Urinary bladder (tissue), 4 donors: ENCODE results near the gene STAT4. TPM values are rescaled to one million over a fixed set of nuclear protein-coding genes. Genes with fewer than 3 reads are reported as not detected.

ENCODE experiments used
- DNase-seq: peaks from one replicate; pipeline ENCODE4 v3.0.0-alpha.2; 2015; ENCODE audit errors: extremely low spot score
- H3K27ac ChIP-seq: one replicate; pipeline ENCODE4 v1.5.1; 2013; ENCODE audit warnings: low read depth, mild to moderate bottlenecking, moderate library complexity
- H3K36me3 ChIP-seq: one replicate; pipeline ENCODE4 v1.6.1; 2013; ENCODE audit warnings: mild to moderate bottlenecking, moderate library complexity; ENCODE audit not compliant: insufficient read depth
- H3K4me1 ChIP-seq: one replicate; pipeline ENCODE4 v1.6.1; 2013; ENCODE audit warnings: mild to moderate bottlenecking, moderate library complexity; ENCODE audit not compliant: insufficient read depth
- H3K4me3 ChIP-seq: one replicate; pipeline ENCODE4 v1.5.1; 2013; ENCODE audit warnings: low read depth, low read length
- WGBS: extraction: QIAGEN DNeasy Blood & Tissue Kit; methylation state at CpG from one replicate; pipeline ENCODE4 v1.1.7; 2013; 5-methylcytosine and 5-hydroxymethylcytosine counted together
- polyA plus RNA-seq: library from polyadenylated mRNA; stranded (reverse); fragments of 200-250 nt; gene quantifications from one replicate; pipeline ENCODE4 v1.2.3, GENCODE V29; 2013
- total RNA-seq: library from RNA; depleted of rRNA; stranded (reverse); fragments of >200 nt; gene quantifications from one replicate; pipeline ENCODE4 v1.2.3, GENCODE V29; 2014
- donor health status: healthy with polysubstance abuse.
- donor health status: healthy.

The STAT4 gene
- total and polyA plus RNA-seq, 2 donors, result 0.80 to 7.1 TPM

DNA sequence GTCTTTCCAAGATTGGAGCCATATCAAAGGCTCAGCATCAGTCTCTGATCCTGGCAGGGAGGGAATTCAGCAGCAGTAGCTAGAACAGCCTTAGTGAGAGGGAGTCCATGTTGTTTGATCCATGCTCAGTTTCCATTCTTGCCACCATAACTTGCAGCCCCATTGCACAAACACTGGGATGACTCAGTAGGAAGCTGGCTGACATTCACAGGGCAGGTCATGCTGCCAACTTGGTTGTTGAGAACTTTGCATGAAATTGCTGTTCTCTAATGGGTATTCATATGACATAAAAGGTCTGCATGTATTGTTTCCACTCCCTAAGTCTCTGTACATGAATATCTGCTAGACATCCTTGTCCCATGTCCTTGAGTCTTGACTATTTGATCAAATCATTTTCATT lies 29.9 kb upstream of the STAT4 start:
- no peak for DNase-seq
- Histone ChIP-seq H3K4me3 (no peak overlapping the region), H3K36me3 (no peaks in the 10 kb centered on the region), H3K27ac (no peak overlapping the region), H3K4me1 (no peaks in the 10 kb centered on the region)

- Histone ChIP-seq H3K4me1 (no peaks in the 10 kb centered on the region), H3K4me3 (no peak overlapping the region), H3K27ac (no peak overlapping the region), H3K36me3 (no peaks in the 10 kb centered on the region)
- 97% methylated on average over 2 of the region's 2 CpGs for WGBS
- DNase-seq, result no peak
Measured at GRCh38 chr2:191180276-191180675, 29.5 kb upstream of the STAT4 start.

DNA sequence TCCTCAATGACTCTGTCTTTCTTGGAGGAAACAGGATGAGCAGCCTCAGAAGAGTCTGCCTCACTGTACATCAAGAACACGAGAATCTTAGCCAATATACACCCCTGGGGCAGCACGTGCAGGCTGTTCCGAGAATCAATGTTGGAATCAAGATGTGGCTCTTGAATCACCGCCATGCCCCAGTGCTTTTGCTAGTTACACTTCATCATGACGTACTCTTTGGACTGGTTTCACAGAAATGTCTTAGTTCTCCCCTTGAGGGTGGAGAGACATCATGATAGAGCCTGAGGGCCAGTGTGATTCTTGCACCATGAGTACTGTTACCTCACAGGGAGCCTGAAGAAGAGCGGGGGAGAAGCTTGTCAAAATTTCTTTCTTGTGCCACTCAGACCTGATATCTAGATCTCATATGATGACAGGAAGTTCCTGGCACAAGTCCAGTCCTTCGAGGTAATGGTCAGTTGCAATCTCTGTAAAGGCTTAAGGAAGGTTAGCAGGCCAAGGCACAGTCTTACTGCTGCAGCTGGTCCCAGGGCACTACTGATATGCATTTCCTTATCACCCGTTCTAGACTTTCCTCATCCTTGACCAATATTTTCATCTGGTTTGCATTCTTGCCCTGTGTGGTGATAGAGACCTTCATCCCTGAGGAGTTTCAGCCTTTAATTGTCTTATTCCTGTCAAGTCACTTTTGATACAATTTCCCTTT lies 28.2 kb upstream of the STAT4 start:
- no peak overlapping the region for H3K27ac ChIP-seq
- no peak overlapping the region for H3K4me3 ChIP-seq
- 84% methylated on average over 8 of the region's 8 CpGs for WGBS
- DNase-seq, result no peak
- H3K36me3 ChIP-seq, result no peaks in the 10 kb centered on the region
- H3K4me1 ChIP-seq, result no peaks in the 10 kb centered on the region

GRCh38 chr2:191177751-191178736 lies 27.2 kb upstream of the STAT4 start:
- WGBS, result 93% methylated on average over 2 of the region's 2 CpGs
- Histone ChIP-seq H3K27ac (no peak overlapping the region), H3K4me3 (no peak overlapping the region), H3K36me3 (no peaks in the 10 kb centered on the region), H3K4me1 (no peaks in the 10 kb centered on the region)
- DNase-seq, result no peak

- no peak for DNase-seq
- no peaks in the 10 kb centered on the region for H3K36me3 ChIP-seq
- no peak overlapping the region for H3K4me3 ChIP-seq
- no peaks in the 10 kb centered on the region for H3K4me1 ChIP-seq
- H3K27ac ChIP-seq, result no peak overlapping the region
- WGBS, result 40% methylated on average over 2 of the region's 2 CpGs
Measured at GRCh38 chr2:191176801-191177438, 26.1 kb upstream of the STAT4 start.

DNA sequence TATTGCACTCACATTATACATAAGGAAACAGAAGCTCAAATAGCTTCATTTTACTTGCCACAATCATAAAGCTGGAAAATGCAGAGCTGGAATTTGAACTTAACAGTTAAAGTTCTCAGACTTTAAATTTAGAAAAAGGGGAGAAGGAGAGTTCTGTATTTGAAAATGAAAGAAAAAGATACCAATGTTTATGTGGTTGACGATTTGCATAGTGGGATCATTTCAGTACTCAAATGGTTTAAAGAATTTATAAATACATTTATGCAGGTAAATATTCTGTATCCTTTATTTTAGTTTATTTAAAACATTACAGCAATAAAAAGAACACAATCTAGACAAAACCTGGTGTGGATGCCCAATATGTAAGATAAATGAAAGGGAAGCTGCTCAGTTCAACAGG lies 25.5 kb upstream of the STAT4 start:
- WGBS, result 66% methylated on average over 1 of the region's 1 CpG
- Histone ChIP-seq H3K4me1 (no peaks in the 10 kb centered on the region), H3K36me3 (no peaks in the 10 kb centered on the region), H3K27ac (no peak overlapping the region), H3K4me3 (no peak overlapping the region)
- no peak for DNase-seq

GRCh38 chr2:191174442-191174841 lies 23.6 kb upstream of the STAT4 start:
- H3K36me3 ChIP-seq, result no peaks in the 10 kb centered on the region
- no peak overlapping the region for H3K27ac ChIP-seq
- no peak for DNase-seq
- H3K4me3 ChIP-seq, result no peak overlapping the region
- H3K4me1 ChIP-seq, result no peaks in the 10 kb centered on the region
- WGBS, result 80% methylated on average over 3 of the region's 3 CpGs

DNA sequence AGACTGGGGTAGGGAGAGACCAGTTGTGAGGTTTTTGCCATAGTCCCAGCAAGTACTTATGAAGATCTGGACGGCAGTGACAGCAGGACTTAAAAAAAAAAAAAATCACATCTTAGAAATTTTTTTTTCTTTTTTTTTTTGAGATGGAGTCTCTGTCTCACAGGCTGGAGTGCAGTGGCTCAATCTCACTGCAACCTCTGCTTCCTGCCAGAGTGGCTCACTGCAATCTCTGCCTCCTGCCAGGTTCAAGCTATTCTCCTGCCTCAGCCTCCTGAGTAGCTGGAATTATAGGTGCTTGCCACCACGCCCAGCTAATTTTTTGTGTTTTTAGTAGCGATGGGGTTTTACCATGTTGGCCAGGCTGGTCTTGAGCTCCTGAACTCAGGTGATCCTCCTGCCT lies 22.4 kb upstream of the STAT4 start:
- no peaks in the 10 kb centered on the region for H3K36me3 ChIP-seq
- whole genome bisulfite sequencing, result 91% methylated on average over 3 of the region's 3 CpGs
- H3K4me3 ChIP-seq, result no peak overlapping the region
- DNase-seq, result no peak
- H3K4me1 ChIP-seq, result no peaks in the 10 kb centered on the region
- no peak overlapping the region for H3K27ac ChIP-seq

DNA sequence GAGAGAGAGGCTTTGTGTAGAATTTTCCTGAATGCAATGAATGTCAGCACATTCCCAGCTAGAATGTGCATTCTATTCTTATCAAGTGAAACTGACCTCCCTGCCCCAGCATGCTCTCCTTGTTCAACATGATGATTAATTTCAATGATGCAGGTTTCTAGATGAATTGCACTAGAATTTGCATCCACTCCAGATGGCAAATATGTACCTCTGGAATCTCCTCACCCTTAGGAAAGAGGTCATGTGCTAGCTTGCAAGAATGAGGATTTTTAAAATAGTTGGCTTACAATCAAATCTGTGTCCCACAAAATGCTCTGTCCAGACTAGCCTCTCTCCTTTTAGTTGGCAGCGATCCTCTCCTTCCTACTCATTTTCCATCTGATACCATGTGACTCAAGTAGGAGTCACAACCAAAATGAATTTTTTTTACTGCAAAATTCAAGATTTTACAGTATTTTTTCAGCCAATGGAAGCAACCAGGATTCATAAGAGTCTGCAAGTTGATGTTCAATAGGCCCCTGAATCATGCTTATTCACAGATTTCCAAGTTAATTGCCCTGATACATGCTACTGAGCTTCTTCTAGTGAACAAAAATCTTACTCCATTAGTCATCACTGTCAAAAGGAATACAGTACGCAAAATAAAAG lies 21.0 kb upstream of the STAT4 start:
- DNase-seq, result no peak
- Histone ChIP-seq H3K36me3 (no peaks in the 10 kb centered on the region), H3K27ac (no peak overlapping the region), H3K4me1 (no peaks in the 10 kb centered on the region), H3K4me3 (no peak overlapping the region)
- WGBS, result 58% methylated on average over 2 of the region's 2 CpGs

DNA sequence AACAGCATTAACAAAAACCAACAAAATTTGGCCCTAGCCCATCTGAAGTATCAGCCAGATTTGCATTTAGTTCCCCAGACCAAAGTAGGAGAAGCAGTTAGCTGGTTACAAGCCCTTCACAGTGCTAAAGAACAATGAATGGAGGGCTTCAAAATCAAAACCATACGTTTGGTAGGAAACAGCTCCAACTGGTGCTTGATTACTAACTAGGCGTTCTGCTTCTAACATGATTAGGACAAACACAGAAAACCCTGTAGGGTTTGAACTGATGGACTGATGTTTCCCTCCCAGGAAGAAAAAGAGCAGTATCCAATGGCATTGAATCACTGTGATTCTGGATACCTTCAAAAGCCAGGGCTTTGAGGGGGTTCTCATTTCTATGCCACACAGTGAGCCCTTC lies 20.5 kb upstream of the STAT4 start:
- no peak overlapping the region for H3K27ac ChIP-seq
- H3K4me1 ChIP-seq, result no peaks in the 10 kb centered on the region
- H3K36me3 ChIP-seq, result no peaks in the 10 kb centered on the region
- H3K4me3 ChIP-seq, result no peak overlapping the region
- DNase-seq, result no peak
- 60% methylated on average over 2 of the region's 2 CpGs for WGBS

- 80% methylated on average over 3 of the region's 3 CpGs for WGBS
- H3K4me3 ChIP-seq, result no peak overlapping the region
- H3K4me1 ChIP-seq, result no peaks in the 10 kb centered on the region
- no peaks in the 10 kb centered on the region for H3K36me3 ChIP-seq
- DNase-seq, result no peak
- no peak overlapping the region for H3K27ac ChIP-seq
Measured at GRCh38 chr2:191170773-191171172, 20.0 kb upstream of the STAT4 start.

DNA sequence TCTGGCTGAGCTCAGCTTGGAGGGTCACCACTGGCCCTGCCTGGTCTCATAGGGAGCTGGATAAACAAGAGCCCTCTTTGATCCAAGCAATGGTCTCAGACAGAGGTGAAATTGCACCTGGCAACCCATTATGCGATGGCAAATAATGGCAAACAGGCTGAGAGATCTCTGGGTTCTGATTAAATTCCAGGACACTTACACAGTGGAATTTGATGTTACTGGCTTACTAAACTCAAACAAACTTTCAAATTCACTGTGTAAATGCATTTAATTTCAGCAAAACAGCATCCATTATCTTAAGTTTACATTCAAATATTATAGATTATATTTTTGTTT lies 19.5 kb upstream of the STAT4 start:
- no peak overlapping the region for H3K4me3 ChIP-seq
- DNase-seq, result no peak
- no peaks in the 10 kb centered on the region for H3K4me1 ChIP-seq
- WGBS, result 89% methylated on average over 1 of the region's 1 CpG
- no peaks in the 10 kb centered on the region for H3K36me3 ChIP-seq
- no peak overlapping the region for H3K27ac ChIP-seq

- no peaks in the 10 kb centered on the region for H3K36me3 ChIP-seq
- no peaks in the 10 kb centered on the region for H3K4me1 ChIP-seq
- no peak overlapping the region for H3K27ac ChIP-seq
- 90% methylated on average over 5 of the region's 5 CpGs for WGBS
- no peak for DNase-seq
- no peak overlapping the region for H3K4me3 ChIP-seq
Measured at GRCh38 chr2:191169456-191170300, 18.9 kb upstream of the STAT4 start.
